SH-SY5Y (cell line): ENCODE measurements around the gene ZDBF2.

Source experiments
- GATA2 ChIP-seq: IDR thresholded peaks from 2 replicates; pipeline ENCODE4 v1.6.1; 2011; ENCODE audit warnings: mild to moderate bottlenecking, low read depth, low read length
- GATA3 ChIP-seq: IDR thresholded peaks from 2 replicates; pipeline ENCODE4 v1.6.1; 2011; ENCODE audit warnings: low read depth, mild to moderate bottlenecking, low read length, moderate library complexity

DNA sequence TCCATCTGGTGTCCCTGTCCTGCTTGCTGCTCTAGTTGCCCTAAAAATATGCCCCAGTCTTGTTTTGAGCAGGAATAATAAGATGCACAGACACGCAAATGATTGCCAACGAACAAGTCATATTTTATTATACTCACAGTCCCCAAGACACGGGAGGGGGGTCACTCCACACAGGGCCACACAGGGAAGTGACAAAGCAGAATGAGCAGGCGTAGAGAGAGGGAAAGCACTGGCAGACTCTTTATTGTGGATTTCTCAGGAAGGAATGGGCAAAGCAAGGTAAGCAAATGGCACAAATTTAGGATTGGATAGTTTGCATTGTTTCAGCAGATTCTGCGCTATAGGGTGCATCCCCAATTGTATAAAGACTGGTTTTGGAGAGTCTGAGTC lies 20.7 kb upstream of the ZDBF2 start:
- no peak for TF ChIP-seq GATA2
- TF ChIP-seq GATA3, result no peak
